ENCODE measurements around the gene CELSR2.

The CELSR2 gene

DNA sequence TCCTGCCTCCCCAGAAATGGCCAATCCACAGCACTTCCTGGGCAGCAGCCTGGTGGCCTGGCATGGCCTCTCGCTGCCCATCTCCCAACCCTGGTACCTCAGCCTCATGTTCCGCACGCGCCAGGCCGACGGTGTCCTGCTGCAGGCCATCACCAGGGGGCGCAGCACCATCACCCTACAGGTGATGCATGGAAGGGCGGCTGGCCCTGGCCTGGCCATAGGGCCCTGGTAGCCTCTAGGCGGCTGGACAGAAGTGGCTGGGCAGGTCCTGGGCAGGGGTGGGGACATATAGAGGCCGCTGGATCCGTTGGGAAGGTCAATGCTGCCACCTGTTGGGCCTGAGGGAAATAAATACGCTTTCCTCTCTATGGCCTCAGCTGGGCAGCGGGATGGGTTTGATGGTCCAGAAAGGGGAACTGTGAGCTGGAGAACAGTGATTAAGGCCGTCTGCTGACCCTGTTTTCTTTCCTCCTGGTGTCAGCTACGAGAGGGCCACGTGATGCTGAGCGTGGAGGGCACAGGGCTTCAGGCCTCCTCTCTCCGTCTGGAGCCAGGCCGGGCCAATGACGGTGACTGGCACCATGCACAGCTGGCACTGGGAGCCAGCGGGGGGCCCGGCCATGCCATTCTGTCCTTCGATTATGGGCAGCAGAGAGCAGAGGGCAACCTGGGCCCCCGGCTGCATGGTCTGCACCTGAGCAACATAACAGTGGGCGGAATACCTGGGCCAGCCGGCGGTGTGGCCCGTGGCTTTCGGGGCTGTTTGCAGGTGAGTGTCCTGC is 14.4 kb downstream of the CELSR2 start:
- peak; percentile 88 for DNase-seq (ENCODE audit: low spot score)

GRCh38 chr1:109264379-109264755 is 15.0 kb downstream of the CELSR2 start:
- DNase-seq (ENCODE audit: low spot score), result no peak

DNA sequence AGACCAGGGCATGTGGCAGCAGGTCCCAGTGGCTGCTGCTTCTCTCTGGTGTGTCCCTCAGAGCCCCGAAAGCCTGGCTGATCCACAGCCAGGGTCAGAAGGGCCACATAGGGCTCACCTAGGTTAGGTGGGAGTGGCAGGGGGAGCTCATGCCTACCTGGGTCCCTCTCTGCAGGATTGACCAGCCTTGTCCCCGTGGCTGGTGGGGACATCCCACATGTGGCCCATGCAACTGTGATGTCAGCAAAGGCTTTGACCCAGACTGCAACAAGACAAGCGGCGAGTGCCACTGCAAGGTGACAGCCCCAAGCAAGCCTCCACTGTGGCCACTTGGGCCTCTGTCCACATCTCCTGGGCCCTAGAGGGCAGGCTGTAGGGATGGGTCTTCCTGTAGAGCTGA is 15.7 kb downstream of the CELSR2 start:
- no peak for DNase-seq (ENCODE audit: low spot score)

- DNase-seq (ENCODE audit: low spot score), result no peak
Measured at GRCh38 chr1:109265741-109266330, 16.5 kb downstream of the CELSR2 start.

- DNase-seq (ENCODE audit: low spot score), result no peak
Measured at GRCh38 chr1:109266965-109267364, 17.6 kb downstream of the CELSR2 start.

GRCh38 chr1:109267743-109268300 is 18.5 kb downstream of the CELSR2 start:
- no peak for DNase-seq (ENCODE audit: low spot score)

GRCh38 chr1:109268431-109269211 is 19.3 kb downstream of the CELSR2 start:
- no peak for DNase-seq (ENCODE audit: low spot score)

GRCh38 chr1:109269212-109269980 is 20.1 kb downstream of the CELSR2 start:
- no peak for DNase-seq (ENCODE audit: low spot score)

- no peak for DNase-seq (ENCODE audit: low spot score)
Measured at GRCh38 chr1:109269981-109270622, 20.8 kb downstream of the CELSR2 start.

- no peak for DNase-seq (ENCODE audit: low spot score)
Measured at GRCh38 chr1:109270623-109271317, 21.4 kb downstream of the CELSR2 start.

GRCh38 chr1:109271458-109271857 is 22.1 kb downstream of the CELSR2 start:
- DNase-seq (ENCODE audit: low spot score), result no peak

- no peak for DNase-seq (ENCODE audit: low spot score)
Measured at GRCh38 chr1:109272021-109272799, 22.9 kb downstream of the CELSR2 start.

DNA sequence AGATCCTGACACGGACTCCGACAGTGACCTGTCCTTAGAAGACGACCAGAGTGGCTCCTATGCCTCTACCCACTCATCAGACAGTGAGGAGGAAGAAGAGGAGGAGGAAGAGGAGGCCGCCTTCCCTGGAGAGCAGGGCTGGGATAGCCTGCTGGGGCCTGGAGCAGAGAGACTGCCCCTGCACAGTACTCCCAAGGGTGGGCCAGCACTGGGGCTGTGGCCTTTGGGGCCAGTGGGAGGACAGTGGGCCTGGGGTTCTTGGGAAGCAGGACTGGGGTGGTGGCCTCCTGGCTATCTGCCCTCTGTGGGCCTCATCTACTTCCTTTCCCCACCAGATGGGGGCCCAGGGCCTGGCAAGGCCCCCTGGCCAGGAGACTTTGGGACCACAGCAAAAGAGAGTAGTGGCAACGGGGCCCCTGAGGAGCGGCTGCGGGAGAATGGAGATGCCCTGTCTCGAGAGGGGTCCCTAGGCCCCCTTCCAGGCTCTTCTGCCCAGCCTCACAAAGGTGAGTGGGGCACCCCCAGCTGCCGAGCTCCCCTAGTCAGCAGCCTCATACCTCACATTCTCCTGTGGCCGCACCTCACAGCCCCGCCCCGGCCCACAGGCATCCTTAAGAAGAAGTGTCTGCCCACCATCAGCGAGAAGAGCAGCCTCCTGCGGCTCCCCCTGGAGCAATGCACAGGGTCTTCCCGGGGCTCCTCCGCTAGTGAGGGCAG is 23.6 kb downstream of the CELSR2 start:
- no peak for DNase-seq (ENCODE audit: low spot score)

DNA sequence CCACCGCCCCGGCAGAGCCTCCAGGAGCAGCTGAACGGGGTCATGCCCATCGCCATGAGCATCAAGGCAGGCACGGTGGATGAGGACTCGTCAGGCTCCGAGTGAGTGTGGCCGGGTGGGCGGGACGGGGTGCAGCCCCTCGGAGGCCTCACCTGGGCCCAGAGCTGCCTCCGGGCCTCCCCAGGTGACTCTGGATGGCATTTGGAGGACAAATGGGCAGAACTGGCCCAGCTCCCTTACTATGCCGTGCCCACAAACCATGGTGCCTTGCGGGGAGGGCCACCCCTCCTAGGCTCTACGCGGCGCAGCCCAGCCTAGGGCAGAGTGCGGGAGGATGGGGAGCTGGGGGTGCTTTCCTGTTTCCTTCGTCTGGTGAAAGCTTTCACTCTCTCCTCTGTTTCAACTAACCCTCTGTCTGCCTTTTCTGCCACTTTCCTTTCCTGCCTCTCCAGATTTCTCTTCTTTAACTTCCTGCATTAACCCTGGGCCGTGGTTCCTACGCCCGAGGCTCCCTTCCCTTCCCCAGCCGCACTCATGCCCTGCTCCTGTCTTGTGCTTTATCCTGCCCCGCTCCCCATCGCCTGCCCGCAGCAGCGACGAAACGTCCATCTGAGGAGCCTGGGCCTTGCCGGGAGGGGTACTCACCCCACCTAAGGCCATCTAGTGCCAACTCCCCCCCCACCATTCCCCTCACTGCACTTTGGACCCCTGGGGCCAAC is 24.4 kb downstream of the CELSR2 start:
- DNase-seq (ENCODE audit: low spot score), result no peak

DNA sequence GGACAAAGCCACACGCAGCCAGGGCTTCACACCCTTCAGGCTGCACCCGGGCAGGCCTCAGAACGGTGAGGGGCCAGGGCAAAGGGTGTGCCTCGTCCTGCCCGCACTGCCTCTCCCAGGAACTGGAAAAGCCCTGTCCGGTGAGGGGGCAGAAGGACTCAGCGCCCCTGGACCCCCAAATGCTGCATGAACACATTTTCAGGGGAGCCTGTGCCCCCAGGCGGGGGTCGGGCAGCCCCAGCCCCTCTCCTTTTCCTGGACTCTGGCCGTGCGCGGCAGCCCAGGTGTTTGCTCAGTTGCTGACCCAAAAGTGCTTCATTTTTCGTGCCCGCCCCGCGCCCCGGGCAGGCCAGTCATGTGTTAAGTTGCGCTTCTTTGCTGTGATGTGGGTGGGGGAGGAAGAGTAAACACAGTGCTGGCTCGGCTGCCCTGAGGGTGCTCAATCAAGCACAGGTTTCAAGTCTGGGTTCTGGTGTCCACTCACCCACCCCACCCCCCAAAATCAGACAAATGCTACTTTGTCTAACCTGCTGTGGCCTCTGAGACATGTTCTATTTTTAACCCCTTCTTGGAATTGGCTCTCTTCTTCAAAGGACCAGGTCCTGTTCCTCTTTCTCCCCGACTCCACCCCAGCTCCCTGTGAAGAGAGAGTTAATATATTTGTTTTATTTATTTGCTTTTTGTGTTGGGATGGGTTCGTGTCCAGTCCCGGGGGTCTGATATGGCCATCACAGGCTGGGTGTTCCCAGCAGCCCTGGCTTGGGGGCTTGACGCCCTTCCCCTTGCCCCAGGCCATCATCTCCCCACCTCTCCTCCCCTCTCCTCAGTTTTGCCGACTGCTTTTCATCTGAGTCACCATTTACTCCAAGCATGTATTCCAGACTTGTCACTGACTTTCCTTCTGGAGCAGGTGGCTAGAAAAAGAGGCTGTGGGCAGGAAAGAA is 25.5 kb downstream of the CELSR2 start:
- no peak for DNase-seq (ENCODE audit: low spot score)

DNA sequence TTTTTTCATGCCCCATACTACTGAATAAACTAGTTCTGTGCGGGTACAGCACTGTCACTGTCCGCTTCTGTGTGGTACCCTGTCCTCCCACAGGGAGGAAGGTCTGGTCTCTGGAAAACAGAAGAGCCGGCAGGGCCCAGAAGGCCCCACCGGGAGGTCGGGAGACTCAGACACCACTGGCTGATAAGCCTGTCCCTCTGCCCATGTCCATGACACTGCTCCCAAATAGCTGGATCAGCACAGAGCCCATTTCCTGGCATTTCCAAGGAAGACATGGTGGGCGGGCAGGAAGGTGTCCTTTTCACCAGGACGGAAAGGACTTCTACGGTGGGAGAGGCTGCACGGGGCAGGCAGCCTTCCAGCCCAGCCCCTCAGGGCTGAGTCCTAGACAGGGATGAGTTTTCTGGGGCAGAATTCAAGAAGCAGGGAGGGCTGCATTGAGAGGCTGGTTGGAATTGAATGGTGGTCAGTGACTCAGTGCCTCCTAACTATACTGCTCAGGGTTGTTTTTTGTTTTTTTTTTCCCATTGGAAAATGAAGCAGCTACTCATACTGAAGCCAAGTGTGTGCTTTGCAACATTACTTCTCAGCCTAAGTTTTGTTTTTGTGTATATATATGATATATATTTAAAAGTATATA is 26.5 kb downstream of the CELSR2 start:
- no peak for DNase-seq (ENCODE audit: low spot score)

Measured in kidney capillary endothelial cell (primary cell).